GM21786 (cell line): ENCODE data around the gene CHMP4A.

ENCODE experiments used
- ATAC-seq: cut with Tn5 transposase; IDR thresholded peaks from one replicate; pipeline ENCODE4 v1.9.1; 2021; ENCODE audit not compliant: unreplicated experiment

The CHMP4A gene

GRCh38 chr14:24179961-24180796 lies 33.1 kb downstream of the CHMP4A start:
- no peak for ATAC-seq

GRCh38 chr14:24179294-24179960 lies 33.9 kb downstream of the CHMP4A start:
- no peak for ATAC-seq

- no peak for ATAC-seq
Observed at GRCh38 chr14:24178399-24179178, 34.7 kb downstream of the CHMP4A start.

- no peak for ATAC-seq
Observed at GRCh38 chr14:24177891-24178290, 35.4 kb downstream of the CHMP4A start.

GRCh38 chr14:24177041-24177825 lies 36.1 kb downstream of the CHMP4A start:
- no peak for ATAC-seq

GRCh38 chr14:24176599-24176998 lies 36.7 kb downstream of the CHMP4A start:
- ATAC-seq, result no peak

- ATAC-seq, result no peak
Observed at GRCh38 chr14:24172871-24173281, 40.4 kb downstream of the CHMP4A start.

- no peak for ATAC-seq
Observed at GRCh38 chr14:24172261-24172860, 40.9 kb downstream of the CHMP4A start.

GRCh38 chr14:24171422-24172260 lies 41.6 kb downstream of the CHMP4A start, which contains the start of gene REC8:
Gene REC8 (plus strand): TSS chr14:24172080. CDS start chr14:24172553, 473 bp downstream.
- ATAC-seq, result peak; percentile 88

GRCh38 chr14:24167469-24168114 lies 45.7 kb downstream of the CHMP4A start:
- no peak for ATAC-seq

GRCh38 chr14:24165785-24166184 lies 47.5 kb downstream of the CHMP4A start:
- ATAC-seq, result no peak

GRCh38 chr14:24164518-24164991 lies 48.7 kb downstream of the CHMP4A start:
- ATAC-seq, result no peak

- no peak for ATAC-seq
Observed at GRCh38 chr14:24162093-24162492, 51.2 kb downstream of the CHMP4A start.

GRCh38 chr14:24160850-24161804 lies 52.2 kb downstream of the CHMP4A start, which contains the start of gene IRF9:
Gene IRF9 (plus strand): TSS chr14:24161265. CDS start chr14:24162145, 880 bp downstream.
- peak; percentile 84 for ATAC-seq

- ATAC-seq, result no peak
Observed at GRCh38 chr14:24160499-24160849, 52.8 kb downstream of the CHMP4A start.

GRCh38 chr14:24159777-24160498 lies 53.4 kb downstream of the CHMP4A start:
- ATAC-seq, result no peak
